Fibroblast of skin of left biceps (primary cell): Measurements from ENCODE around the gene CARMIL3.

Experiments
- DNase-seq, 2 experiments: peaks; one replicate each; pipeline ENCODE4 v3.0.0-alpha.2; 2013; ENCODE audit warnings: low read depth in 2 of 2

The CARMIL3 gene

GRCh38 chr14:24078146-24078545, 26.3 kb downstream of the CARMIL3 start:
- DNase-seq, result no peak

GRCh38 chr14:24079491-24080141, 27.8 kb downstream of the CARMIL3 start:
- DNase-seq, result no peak

DNA sequence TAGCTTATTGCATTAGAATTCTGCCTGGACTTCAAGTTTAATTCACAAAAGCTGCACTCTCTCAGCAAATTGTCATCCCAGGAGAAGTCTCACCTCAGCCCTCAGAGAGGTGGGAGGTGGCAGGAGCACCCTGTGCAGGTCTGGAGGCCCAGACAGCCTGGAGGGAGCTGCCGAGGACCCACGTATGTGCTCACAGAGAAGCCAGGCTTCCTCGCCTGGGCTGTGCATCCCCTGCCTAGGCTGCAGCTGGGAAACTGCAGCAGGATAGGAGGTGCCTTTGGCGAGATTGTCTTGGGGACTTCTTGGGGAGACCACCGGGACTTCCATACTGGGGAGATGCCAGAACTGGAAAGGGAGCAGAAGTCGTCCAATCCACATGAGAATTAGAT, 28.3 kb downstream of the CARMIL3 start:
- no peak for DNase-seq

GRCh38 chr14:24080888-24081738, 29.3 kb downstream of the CARMIL3 start:
- no peak for DNase-seq

GRCh38 chr14:24081739-24082211, 30.0 kb downstream of the CARMIL3 start:
- no peak for DNase-seq

GRCh38 chr14:24082411-24083080, 30.7 kb downstream of the CARMIL3 start:
- DNase-seq, result no peak

DNA sequence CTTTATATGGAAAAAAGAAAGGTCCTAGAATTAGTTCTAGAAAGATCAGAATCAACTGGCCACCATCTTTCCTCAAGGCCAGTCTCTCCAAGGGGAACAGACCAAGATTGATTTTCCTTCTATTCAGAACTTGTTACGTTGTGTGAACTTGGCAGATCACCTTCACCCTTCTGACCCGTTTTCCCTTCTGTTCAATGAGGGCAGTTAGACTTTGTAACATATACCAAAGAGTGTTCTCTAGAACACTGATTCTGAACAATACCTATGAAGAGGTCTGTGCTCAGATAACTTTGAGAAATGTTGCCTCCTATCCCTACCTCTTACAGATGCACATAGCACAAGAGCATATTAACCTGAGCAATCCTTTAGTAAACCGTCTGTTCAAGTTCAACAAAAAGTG, 31.7 kb downstream of the CARMIL3 start:
- no peak for DNase-seq

DNA sequence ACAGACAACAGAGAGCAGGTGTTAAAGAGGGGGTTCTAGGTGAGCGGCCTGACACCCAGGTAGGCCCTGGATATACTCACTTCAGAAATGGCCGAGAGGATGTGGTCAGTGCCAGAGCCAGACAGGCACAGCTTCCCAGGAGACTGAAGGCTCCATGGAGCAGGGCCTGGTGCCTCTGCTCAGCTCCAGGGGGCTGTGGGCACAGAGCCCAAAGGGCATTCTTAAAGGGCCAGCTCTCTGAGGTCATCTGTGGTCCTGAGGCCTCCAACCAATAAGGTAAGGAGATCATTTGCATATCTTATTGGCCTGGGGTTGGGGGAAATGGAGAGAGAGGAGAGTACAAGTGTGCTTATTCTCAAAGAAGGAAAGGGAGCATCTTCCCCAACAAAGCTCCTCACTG, 32.6 kb downstream of the CARMIL3 start:
- DNase-seq, result no peak

DNA sequence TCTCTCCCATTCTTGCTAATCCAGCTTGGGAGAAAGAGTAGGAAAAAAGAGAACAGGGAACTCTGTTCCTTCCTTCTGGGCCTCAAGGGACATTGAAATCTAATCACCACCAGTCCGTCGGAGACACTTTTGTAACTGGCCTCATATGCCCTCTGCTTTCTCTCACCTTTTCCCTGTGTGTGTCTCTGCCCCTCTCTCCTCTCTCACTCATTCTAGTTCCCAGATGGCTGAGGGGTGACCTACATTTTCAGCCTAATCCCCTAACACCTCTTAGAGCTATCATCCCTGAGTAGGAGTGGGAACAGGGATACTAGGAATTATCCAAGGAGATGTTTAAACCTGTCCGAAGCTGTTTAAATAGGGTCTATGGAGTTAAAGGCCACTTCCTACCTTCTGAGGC, 33.4 kb downstream of the CARMIL3 start:
- DNase-seq, result no peak

DNA sequence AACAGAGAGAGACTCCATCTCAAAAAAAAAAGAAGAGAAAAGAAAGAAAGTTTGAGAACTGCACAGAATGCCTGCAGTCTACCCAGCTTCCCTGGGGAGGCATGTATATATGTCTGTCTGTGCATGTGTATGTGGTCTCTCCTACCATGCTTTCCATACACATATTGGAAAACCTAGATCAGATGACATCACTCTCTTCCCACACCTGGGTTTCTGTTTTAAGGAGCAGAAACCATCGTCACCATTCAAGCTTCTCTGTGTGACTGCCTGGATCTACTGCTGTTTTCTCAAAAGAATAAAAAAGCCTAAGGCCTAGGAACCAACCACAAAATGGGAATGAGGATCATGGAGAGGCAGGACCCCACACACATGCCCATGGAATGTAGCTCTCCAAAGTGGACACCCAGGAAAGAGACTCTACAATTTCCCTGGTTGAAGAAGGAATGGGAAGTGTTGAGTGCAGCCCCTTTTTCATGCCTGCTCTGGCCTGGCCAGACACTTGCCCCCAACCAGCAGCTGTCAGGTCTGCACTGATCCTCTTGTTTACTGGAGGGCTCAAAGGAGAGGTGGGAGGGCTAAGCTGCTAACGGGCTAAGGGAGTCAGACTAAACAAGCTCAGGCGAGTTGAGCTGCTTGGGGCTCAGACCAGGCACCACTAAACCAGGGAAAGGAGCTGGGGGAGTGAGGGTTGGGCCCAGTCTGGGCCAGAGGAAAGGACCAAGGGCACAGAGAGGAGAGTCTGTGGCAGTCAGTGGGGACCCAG, 34.6 kb downstream of the CARMIL3 start:
- DNase-seq, result no peak

DNA sequence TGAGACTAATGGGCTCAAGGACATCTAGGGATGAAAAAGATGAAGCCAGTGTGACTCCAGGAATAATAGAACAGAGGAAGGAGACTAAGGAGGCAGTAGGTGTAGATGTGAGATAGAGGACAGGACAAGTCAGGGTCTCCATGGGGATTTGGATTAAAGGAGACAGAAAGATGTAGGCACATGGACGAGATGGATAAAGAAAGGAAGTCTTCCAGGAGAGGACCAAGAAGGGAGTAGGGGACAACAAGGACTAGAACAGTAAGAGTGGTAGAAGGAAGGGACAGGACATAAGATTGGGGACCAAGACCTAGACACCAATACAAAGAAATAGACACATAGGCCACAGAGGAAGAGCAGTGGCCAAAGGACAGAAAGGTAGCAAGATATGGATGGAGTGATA, 35.2 kb downstream of the CARMIL3 start:
- no peak for DNase-seq

- DNase-seq, result no peak
Observed at GRCh38 chr14:24088095-24088494, 36.3 kb downstream of the CARMIL3 start.

DNA sequence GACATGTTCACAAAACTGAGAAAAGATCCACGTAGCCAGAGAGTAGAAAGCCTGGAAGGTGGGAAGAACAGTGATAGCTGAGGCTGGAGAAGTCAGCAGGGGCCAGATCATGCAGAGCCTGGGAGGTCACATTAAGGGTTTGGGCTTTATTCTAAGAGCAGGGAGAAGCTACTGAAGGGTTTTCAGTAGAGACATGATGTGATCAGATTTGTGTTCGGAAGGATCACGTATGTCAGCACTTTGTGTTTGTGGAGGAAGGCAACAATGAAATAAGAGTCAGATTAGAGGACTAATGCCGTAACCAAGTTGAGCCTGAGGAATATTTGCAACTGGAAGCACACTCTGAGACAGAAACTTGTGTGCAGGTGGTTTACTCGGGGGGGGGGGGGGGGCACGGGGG, 38.1 kb downstream of the CARMIL3 start:
- no peak for DNase-seq

DNA sequence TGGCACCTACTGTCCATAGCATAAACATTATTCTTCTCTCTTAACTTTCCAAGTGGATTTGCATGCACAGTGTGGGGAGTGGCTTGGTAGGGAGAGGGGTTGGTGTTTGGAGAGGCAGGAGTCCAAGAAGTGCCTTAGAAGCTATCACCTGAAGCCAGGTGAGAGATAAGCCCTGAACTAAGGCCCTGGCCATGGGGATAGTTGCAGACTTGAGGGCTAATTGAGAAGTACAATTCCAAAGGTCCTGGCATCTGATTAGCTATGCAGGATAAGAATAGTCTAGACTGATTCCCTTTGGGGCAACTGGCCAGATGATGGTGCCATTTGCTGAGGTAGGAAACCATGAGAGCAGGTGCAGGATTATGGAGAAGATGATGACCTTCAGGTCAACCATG, 40.3 kb downstream of the CARMIL3 start:
- no peak for DNase-seq

DNA sequence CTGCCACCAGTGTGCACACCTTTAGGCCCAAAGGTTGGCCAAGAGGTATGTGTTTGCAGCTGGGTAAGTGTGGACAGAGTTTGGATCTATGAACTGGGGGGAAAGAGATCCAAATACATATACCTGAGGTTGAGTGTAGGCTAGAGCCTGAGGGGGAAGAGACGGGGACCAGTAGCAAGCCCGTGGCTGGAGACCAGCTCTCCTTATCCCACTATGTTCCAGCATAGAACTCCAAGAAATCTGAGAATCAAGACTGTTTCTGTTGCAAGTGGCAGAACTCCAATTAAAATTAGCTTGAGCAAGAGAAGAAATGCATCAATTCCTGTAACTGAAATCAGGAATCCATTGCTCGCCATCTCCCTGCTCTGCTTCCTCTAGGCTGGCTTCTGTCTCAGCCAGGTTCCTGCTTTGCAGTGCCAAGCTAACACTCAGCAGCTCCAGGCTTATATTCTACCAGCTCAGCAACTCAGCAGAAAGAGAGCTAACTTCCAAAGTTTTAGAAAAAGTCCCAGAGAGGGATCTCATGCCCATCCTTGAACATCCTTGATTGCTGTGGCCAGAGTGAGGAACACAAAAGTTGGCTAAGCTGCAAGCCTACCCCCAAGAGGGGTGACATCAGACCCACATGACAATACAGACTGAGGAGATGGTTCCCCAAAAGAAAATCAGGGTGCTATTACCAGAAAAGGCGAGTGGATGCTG, 40.8 kb downstream of the CARMIL3 start:
- DNase-seq, result no peak

- DNase-seq, result no peak
Observed at GRCh38 chr14:24093207-24093900, 41.5 kb downstream of the CARMIL3 start.

- peak; percentile 94 for DNase-seq
Observed at GRCh38 chr14:24093901-24094840, 42.4 kb downstream of the CARMIL3 start, which contains the start of gene PCK2. TSS of gene PCK2 (plus strand) at chr14:24094311. CDS start at chr14:24094406, 95 bp downstream.

DNA sequence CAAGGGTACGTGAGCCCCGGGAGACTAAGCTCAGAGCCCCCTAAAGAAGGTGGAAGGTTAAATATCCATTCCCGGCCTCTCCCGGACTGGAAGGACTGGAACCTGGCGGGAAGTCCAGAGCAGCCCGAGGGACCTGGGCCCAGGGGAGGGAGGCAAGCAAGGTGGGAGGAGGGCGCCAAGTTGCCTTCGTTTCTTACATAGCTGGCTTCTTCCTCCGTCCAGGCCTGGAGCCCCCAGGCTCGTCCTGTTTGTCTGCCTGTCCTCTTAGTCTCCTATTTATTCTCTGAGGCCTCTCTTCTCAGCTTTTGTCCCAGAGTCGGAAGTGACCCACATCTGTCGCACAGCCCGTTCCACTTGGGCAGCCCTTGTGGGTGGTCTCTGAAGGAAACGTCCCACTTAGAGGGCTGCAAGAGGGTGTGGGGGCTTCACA, 43.0 kb downstream of the CARMIL3 start:
- no peak for DNase-seq
